Limb (tissue), 2 donors: Measurements from ENCODE around the gene MIPEP.
A peak's percentile ranks its signal among the peaks of the same experiment; 100 is the strongest.

Experiments
- DNase-seq, 2 donors: peaks; one replicate each; pipeline ENCODE4 v3.0.0-alpha.2; 2016; ENCODE audit errors: extremely low spot score in 2 of 2

Gene MIPEP

DNA sequence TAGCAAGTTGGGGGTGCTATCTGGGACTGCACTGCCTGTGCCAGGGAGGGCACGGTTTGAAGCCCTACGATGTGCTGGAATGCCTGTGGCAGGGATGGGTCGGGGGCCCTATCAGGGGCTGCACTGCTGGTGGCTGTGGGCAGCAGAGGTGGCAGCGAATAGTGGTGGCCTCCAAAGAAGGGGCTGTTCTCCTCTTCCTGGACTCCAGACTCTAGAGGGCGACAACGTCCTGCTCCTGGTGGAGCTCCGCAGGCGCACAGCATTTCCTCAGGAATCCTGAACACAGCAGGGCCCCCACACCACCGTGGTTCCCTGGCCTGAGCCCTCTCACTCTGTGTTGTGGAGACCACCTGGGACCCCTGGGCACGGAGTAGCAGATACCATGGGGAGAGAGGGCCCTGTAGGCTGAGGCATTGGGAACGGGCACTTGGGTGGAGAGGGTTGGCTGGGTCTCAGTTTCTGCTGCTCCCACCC lies 173.4 kb downstream of the MIPEP start:
- no peak for DNase-seq

DNA sequence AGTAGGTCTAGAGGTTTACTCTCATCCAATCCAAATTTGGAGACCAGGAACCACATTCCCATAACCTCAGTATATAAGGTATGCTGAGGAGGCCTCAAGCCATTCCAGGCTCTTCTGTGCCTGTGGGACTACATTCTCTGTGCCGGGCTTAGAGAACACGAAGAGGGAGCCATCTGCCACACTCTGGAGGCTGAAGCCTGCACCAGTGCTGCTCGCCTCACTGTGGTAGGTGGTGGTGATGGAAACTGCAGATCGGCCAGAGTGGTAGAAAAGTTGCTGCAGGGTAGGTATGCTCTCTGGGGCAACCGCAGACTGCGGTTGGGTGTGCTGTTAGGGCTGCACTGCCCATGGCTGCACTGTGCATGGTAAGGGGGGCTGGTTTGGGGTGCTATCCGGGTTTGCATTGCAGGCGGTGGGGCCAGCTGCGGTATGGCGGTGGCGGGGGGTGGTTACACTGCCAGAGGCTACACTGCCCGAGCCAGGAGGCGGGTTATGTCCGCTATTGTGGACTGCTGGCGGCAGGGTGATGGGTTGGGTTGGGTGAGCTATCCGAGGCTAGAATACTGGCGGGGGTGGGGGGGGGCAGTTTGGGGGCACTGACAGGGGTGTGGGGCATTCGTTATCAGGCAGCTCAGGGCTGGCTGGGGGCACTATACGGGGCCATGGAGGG lies 174.0 kb downstream of the MIPEP start:
- no peak for DNase-seq

DNA sequence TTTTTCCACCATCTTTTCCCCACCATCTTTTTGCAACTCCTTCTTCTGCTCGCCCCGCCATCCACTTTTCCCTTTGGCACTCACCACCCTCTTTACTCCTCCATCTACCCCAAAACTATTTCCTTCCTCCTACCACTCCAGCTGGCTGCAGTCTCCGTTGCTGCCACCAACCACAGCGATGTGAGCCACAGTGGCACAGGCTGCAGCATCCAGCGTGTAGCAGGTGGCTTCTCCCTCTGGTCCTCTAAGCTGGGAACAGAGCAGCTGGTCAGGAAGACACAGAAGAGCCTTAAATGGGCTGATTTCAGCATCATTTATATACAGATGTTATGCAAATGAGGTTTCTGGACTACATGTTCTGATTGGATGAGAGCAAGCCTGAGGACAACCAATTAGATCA lies 174.5 kb downstream of the MIPEP start:
- DNase-seq, result no peak

DNA sequence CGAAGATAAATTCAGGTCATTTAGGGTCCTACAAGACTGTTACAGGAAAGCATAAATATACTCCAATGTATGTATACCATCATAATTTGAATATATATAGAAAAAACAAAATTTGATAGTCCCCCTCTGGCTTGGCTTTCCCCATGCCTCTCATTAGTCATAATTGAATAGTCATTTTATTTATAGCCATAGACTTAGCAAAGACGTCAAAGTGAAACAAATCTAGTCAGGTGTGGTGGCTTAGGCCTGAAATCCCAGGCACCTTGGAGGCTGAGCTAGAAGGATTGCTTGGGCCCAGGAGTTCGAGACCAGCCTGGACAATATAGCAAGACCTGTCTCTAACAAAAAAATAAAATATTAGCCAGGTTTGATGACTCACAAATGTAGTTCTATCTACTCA lies 177.8 kb downstream of the MIPEP start:
- no peak for DNase-seq

DNA sequence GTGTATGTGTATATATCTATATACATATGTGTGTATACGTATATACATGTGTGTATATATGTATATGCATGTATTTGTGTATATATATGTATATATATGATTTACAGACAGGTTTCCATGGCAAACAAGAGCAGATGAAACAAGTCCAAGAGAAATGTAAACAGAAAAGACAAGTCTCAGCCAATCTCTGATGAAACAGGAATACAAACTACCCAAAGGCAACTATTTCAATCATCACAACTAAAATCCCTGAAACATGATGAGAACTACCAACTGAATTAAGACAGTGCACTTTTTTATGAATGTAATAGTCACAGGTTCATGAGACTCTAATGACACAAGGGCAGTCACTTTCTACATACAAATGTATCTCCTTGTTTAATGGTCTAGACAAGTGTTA lies 178.8 kb downstream of the MIPEP start:
- DNase-seq, result no peak

DNA sequence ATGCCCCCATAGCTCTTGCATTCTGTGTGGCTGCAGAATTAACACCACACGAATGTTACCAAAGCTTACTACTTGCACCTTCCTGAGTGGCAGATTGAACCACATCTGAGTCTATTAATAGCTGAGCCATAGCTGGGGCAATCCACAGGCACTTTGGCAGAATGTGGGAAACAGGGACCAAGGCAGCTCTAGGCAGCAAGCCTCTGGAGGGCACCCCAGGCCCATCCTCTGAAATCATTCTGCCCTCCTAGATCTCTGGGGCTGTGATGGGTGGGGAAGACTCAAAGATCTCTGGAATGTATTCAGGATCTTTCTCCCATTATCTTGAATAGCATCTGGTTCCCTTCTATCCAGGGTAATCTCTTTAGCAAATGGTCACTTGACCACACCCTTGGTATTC lies 179.7 kb downstream of the MIPEP start:
- no peak for DNase-seq

DNA sequence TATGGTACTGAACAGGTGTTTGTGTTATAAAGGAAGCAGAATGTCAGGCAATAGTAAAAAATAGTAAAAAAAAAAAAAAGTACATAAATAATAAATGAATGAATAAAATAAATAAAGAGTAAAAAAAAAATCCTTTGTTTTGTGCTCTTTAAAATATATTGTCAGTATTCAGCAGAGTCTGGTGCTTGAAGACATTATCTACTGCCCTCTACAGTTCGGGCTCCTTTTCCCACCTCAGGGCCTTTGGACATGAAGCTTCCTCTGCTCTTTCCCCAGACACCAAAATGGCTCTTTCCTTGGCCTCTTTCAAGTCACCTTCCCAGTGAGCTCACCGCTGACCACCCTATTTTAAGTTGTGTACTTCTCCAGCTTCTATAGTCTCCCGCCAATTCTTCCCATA lies 181.5 kb downstream of the MIPEP start:
- DNase-seq, result no peak

DNA sequence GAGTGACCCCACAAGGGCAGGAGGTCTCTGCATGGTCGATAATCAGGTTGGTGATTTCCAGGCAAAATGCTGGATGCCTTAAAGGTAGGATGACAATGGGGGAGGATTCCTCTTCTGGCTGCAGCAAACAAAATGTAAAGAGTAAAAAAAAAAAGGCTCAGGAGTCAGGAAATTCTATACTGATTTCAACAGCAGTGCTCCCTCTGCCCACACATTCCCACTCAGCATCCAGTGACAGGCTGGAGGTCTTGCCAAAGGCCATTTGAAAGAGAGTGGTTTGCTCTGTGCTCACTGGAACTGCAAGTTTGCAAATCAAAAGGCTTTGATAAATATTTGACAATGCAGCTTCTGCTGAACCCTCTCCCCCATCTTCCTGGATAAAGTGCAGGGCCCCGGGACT lies 183.6 kb downstream of the MIPEP start:
- DNase-seq, result no peak

DNA sequence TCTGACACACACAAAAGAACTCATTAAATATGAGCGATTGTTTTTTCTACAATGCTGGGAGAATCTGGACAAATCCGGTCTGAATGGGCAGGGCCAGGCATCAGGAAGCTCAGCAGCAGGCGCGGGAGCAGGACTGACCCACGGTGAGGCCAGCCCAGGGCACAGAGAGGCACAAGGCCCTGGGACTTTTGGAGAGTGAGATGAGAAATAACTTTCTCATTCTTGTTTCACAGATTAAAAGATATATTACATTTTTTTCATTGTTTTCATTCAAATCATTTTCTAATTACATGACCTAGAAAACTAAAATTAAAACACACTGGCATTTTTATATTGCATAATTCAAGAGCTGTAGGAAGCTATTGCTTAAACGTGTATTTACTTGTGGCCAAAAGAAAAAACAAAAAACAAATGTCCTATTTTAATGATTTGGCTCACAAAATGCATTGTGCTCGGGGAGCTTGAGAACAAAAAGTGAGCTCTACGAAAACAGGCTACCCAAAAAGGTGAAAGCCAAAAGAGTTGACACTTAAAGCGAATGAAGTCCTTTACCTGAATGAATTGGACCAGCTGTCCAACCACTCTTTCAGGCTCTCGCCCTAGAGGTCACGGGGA lies 185.8 kb downstream of the MIPEP start:
- no peak for DNase-seq

DNA sequence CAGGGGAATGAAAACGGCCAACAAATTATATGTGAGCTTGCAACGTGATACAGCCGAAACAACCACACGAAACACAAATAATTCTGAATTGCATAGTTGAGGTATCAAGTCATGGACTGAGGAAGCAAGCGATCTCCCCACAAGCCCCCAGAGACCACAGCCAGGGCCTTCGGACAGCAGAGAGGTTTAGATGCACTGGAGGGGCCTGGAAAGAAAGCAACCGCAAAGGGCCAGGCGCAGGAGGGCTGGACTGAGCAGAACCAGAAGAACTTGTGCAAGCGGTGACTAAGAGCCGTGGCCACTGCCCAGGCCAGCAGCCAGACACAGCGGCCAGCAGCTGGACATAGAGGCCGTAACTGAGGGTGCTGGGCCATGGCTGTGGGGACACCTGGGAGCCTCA lies 187.6 kb downstream of the MIPEP start:
- DNase-seq, result peak in 1 of 2 donors; percentile 24

DNA sequence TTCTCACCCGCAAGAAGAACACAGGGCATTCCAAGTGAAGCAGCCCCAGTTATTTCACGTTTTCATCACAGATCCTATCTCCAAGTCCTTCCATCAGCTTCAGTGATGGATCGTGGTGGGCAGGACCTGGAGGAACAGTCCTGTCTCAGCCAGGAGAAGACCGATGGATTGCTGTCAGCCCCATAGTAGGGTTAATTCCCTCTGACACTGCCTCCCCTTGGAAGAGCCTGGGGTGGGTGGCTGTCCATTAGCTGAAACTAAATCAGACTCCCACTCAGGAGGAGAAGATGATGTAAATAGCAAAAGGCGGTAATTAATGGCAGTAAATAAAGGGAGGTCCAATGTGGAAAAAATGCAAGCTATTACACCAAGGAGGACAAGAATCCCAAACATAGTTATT lies 188.0 kb downstream of the MIPEP start:
- no peak for DNase-seq

DNA sequence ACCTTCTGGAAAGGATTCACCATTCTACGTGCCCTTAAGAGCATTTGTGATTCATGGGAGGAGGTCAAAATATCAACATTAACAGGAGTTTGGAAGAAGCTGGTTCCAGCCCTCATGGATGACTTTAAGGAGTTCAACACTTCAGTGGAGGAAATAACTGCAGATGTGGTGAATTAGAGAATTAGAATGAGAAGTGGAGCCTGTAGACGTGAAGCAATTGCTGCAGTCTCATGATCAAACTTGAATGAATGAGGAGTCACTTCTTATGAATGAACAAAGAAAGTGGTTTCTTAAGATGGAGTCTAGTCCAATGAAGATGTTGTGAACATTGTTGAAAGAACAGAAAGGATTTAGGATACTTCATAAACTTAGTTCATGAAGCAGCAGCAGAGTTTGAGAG lies 189.9 kb downstream of the MIPEP start:
- DNase-seq, result no peak

DNA sequence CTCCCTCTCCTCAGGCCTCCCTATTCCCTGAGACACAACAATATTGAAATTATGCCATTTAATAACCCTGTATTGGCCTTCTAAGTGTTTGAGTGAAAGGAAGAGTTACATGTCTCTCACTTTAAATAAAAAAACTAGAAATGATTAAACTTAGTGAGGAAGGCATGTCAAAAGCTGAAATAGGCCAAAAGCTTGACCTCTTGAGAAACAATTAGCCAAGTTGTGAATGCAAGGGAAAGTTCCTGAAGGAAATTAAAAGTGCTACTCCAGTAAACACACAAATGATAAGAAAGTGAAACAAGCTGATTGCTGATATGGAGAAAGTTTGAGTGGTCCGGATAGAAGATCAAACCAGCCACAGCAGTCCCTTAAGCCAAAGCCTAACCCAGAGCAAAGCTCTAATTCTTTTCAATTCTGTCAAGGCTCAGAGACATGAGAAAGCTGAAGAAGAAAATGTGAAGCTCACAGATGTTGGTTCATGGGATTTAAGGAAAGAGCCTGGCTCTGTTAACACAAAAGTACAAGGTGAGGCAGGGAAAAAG lies 191.4 kb downstream of the MIPEP start:
- no peak for DNase-seq

DNA sequence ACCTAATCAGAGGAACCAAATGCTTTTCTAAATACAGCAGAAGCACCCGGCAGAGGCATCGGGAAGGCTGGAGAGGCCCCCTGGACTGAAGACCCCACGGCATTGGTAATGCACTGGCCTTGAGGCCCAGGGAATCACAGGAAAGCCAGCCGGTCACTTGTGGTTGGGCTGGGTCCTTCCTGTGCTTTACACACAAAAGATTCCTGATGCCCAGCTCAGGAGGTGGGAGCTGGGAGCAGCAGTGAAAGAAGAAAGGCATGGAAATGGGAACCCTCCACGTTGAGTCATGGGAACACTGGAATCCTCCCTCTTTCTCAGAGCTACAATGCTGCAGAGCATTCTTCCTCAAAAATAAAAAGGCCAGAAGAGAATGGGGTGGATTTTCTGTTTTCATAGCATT lies 192.6 kb downstream of the MIPEP start:
- DNase-seq, result no peak

DNA sequence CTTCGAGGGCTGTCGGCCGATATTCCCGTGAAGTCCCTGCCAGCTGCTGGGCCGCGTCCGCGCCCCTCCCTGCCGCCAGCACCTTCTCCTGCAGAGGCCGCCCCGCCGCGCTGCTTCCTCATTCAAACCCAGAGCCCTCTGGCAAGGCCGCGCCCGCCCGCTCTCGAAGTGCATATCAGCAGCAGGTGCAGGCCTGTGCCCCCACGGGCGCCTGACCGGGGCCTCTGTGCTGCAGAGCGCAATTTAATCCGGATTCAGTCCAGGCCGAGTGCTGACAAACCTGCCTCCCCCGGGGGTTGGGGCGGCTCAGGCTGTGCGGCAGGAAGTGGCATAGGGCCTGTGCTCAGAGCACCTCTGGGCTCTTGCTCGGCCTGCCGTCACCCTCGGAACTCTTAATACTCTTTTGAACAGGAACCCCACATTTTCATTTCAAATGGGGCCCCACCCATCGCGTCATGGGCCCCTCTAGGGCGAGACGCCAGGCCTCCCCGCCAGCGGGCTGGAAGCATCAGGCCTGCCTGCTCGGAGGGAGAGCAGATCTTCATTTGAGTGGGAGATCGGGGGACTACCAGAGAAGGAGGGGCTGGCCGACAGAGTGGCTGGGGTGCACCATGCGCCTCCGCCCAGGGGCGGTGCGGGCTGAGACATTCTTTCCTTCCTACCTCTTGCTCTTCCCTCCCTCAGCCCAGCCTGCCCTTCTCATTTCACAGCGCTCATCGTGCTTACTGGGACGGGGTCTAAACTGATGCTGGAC lies 193.3 kb downstream of the MIPEP start:
- DNase-seq, result peak; percentile 27 to 65

DNA sequence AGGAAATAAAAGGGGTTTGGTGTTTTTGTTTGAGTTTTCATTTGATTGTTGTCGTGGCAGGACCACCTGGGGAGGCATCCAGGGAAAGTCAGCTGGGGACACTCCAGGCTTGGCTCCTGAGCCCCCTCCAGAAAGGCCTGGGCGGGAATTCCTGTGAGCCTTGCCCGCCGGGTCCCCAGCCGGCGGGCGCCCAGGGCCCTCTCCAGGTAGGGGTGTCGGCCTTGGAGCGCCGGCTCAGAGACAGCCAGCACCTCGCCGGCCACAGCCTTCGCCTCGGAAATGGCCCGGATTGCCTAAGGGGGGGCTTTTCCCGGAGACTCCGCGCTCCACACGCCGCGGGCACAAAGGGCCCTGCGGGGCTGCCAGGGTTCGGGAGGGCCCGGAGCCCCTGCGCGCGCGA lies 194.0 kb downstream of the MIPEP start:
- DNase-seq, result no peak

DNA sequence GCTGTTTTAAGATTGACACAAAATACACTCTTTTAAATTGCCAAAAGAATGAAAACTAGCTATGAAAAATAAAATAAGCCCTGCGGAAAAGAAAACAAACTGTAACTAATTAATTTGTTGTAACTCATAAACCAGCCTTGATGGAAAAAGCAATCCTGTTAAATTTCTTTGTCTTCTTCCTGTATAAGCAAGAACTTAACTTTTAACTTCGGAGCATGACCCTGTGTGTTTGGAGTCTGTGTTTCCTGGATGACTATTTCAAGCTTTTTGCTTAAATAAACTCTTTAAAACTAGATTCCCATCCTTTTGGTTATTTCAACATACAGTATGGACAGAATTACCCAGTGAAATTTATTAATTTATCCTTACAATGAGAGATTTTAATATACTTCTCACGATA lies 196.4 kb downstream of the MIPEP start:
- no peak for DNase-seq

DNA sequence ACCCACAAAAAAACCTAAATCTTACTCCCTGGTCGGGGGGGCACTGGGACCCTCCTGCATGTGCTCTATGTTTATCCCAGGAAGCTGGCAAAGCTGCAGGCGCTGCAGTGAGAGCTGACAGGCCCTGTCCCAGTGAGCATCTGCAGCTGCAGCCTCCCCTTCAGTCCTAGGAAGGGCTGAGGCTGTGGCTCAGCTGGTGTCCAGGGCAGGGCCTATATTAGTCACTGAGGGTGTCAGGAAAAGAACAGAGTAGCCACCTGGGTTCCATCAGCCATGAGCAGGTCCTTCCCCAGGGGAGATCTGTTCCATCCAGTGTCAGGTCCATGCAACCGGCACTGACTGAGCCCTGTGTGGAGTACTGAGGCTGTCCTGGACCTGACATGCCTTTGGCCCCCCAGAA lies 198.5 kb downstream of the MIPEP start:
- no peak for DNase-seq

DNA sequence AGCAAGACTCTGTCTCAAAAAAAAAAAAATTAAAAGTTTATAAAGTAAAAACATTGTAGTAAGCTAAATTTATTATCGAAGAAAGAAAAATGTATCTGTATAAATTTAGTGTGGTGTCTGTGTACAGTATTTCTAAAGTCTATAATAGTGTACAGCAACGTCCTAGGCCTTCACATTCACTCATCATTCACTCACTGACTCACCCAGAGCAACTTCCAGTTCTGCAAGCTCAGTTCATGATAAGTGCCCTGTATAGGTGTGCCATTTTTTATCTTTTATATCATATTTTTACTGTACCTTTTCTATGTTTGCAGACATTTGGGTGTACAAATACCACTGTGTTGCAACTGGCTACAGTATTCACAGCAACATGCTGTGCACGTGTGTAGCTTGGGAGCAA lies 200.9 kb downstream of the MIPEP start:
- no peak for DNase-seq

DNA sequence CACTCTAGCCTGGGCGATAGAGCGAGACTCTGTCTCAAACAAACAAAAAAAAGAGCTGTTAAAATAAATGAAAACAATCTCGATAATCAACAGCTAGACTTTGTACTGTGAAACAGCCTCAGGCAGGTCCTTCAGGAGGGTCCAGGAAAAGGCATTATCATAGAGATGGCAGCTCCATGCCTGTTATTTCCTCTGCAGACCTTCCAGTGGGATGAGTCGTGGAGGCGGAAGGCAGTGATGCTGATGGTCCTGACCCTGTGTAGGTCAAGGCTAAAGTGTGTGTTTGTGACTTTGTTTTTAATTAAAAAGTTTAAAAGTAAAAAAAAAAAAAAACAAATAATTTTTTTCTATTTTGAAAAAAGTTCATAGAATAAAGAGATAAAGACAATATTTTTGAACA lies 201.6 kb downstream of the MIPEP start:
- DNase-seq, result no peak

DNA sequence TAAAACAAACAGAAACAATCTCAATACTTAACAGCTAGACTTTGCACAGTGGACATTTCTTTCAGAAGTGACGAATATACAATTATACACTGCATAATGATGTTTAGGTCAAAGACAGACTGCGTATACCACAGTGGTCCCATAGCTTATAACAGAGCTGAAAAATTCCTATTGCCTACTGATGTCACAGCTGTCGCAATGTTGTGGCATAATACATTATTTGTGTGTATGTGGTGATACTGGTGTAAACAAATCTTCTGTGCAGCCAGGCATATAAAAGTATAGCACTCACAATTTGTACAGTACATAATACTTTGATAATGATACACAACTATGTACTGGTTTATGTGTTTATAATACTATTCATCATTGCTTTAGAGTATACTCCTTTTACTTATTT lies 202.3 kb downstream of the MIPEP start:
- no peak for DNase-seq

DNA sequence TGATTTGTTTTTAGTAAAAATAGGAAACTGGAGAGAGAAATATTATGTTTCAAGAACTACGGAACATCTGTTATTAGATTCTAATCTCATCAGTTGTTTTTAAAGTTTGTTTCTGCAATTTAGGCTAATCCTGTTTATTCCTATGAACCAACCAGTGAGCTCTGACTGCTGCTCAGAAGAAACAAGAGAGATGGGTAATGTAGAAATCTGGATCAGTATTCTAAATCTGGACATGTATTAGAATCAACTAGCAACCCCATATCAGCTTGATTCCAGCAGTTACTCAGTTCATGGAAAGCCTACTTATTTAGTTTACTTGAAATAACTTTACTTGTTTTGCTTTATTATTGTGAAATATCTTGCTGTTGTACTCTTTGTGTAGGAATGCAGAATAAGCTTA lies 203.8 kb downstream of the MIPEP start:
- DNase-seq, result no peak

DNA sequence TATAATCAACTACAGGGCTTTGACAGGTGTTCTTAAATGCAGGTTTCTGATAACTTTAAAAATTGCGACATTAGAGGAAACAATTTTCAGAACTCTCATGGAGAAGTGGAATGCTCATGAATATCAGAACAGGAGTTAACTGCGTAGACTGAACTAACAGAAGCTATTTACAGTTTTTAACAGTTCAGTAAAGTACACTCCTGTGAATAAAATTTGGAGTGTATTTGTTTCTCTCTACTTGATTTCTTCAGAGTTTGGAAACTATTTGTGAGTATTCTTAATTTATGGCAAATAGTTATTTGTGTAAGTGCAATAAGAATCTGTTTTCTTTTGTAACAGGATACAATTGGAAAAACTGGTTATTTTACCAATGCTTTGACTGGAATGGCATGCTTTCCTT lies 204.6 kb downstream of the MIPEP start:
- no peak for DNase-seq
